ENCODE results near the gene RNASEH2C.
"Not testable (repeated sequence)": the region's sequence is repeated elsewhere in the genome, so short reads cannot be mapped to it uniquely, and the experiment has no call there.

The RNASEH2C gene

DNA sequence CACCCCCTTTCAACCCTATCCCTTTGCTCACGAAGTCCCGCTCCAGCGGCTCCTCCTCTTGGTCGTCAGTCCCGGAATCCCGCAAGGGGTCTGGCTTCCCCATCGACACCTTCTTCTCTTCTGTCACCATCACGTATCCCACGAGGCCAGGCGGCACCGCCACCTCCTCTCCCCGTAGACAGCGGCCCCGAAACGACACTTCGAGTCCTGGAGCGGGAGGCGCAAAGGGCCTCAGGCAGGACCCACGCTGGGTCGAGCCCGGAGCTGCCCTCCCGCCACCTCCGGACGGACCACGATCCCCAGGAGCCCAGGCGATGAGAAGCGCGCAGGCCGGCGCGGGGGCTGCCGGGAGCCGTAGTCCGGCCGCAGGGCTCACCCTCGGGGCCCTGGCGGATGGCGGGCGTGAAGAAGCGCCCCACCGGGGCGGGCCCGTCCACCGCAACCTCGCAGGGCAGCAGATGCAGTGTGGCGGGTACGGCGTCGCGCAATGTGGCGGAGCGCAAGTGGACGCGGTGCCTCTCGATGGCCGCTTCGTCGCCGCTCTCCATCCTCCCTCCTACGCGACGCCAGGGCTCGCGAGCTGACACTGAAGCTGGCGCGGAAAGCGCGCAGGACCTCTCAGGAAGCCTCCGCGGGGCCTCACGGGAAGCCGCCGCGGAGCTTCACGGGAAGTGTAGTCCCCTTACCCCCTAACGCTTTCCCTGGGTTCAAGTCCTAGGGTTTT lies at the start of gene RNASEH2C:
Gene RNASEH2C (minus strand): TSS at position 588 of the 724 bp plus-strand sequence. CDS start 40 bp downstream, at position 548.
- peak; percentile 88 for DNase-seq

DNA sequence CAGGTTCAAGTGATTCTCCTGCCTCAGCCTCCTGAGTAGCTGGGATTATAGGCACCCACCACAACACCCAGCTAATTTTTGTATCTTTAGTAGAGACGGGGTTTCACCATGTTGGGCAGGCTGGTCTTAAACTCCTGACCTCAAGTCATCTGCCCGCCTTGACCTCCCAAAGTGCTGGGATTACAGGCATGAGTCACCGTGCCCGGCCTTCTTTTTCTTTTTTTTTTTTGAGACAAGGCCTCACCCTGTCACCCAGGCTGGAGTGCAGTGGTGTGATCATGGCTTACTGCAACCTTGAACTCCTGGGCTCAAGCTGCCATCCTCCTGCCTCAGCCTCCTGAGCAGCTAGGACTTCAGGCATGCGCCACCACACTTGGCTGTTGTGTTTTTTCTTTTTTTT lies 47.2 kb upstream of the RNASEH2C start:
- DNase-seq: not testable (repeated sequence)

DNA sequence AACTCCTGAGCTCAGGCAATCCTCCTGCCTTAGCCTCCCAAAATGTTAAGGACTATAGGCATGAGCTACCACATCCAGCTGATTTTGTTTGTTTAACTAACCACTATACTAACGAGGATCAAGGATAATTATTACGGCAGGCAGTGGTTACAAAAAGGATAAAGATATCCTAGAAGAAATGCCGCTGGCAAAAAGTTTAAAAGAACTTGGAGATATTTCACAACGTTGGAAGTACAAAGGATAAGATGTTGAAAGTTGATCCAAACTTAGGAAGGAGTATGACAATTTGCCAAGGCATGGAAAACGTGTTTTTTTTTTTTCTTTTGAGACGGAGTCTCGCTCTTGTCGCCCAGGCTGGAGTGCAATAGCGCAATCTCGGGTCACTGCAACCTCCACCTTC lies 46.8 kb upstream of the RNASEH2C start:
- no peak for DNase-seq

DNA sequence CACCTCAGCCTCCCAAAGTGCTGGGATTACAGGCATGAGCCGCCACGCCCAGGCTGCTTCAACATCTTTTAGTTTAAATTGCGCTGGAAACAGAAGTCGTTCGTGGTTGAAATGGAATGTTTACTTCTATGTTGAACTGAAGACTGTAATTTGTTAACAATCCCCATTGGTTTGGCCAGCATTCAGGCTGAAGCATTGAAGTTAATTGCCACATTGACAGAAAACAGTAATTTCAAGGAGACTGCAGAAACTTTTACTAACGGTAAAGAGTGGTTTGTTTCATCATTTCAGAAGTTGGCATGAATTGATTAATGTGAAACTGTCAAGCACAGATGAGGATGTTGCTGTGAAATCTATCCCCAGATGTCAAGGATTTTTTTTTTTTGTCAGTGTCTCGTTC lies 45.9 kb upstream of the RNASEH2C start:
- peak; percentile 45 for DNase-seq

DNA sequence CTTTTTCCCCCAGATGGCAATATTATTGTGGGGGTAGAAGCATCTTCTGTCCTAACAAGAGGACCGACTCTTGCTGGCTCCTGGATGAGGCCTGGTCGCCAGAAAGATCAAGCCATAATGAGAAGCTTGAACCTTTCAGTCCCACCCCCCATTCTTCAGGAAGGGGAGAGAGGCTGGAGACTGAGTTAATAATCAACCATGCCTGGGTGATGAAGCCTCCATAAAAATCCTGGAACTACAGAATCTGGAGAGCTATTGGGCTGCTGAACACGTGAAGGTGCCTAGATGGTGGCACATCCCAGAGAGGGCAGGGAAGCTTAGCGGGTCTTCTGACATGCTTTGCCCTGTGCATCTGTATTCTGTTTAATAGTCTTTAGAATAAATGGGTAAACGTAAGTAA lies 43.8 kb upstream of the RNASEH2C start:
- no peak for DNase-seq

DNA sequence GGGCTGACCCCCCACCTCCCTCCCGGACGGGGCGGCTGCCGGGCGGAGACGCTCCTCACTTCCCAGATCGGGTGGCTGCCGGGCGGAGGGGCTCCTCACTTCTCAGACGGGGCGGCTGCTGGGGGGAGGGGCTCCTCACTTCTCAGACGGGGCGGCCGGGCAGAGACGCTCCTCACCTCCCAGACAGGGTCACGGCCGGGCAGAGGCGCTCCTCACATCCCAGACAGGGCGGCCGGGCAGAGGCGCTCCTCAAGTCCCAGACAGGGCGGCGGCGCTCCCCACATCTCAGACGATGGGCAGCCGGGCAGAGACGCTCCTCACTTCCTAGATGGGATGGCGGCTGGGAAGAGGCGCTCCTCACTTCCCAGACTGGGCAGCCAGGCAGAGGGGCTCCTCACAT lies 42.2 kb upstream of the RNASEH2C start:
- not testable (repeated sequence) for DNase-seq

DNA sequence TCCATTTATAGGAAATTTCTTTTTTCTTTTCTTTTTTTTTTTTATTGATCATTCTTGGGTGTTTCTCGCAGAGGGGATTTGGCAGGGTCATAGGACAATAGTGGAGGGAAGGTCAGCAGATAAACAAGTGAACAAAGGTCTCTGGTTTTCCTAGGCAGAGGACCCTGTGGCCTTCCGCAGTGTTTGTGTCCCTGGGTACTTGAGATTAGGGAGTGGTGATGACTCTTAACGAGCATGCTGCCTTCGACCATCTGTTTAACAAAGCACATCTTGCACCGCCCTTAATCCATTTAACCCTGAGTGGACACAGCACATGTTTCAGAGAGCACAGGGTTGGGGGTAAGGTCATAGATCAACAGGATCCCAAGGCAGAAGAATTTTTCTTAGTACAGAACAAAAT lies 41.6 kb upstream of the RNASEH2C start:
- DNase-seq: not testable (repeated sequence)

DNA sequence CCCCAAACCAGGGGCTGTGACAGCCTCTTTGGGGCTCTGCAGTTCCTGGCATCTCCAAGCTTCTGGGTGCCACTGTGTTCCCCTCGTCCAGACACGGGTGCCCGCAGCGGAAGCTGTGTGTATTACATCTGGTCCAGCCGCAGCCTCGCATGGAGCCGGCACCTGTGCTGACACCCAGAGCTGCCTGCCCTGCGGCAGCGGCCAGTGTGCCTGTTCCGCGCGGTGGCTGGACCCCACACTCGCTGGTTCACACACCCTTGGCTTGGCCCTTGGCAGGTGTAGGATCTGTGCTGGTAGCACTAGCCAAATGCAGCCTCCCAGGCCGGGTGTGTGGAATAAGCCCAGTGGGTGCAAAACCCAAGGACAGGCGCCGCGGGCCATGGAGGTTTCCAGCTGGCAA lies 24.5 kb upstream of the RNASEH2C start:
- no peak for DNase-seq

DNA sequence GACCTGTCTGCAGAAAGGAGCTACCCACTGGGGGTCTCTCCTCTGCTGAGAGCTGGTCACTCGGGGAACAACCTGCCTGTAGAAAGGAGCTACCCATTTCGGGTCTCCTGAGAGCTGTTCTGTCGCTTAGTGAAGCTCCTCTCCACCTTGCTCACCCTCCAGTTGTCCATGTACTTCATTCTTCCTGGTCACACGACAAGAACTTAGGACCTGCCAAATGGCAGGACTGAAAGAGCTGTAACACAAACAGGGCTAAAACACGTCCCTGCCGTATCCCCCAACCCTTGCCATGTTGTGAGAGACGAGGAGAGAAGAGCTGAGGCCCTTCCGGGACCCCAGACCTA lies 24.1 kb upstream of the RNASEH2C start:
- no peak for DNase-seq

DNA sequence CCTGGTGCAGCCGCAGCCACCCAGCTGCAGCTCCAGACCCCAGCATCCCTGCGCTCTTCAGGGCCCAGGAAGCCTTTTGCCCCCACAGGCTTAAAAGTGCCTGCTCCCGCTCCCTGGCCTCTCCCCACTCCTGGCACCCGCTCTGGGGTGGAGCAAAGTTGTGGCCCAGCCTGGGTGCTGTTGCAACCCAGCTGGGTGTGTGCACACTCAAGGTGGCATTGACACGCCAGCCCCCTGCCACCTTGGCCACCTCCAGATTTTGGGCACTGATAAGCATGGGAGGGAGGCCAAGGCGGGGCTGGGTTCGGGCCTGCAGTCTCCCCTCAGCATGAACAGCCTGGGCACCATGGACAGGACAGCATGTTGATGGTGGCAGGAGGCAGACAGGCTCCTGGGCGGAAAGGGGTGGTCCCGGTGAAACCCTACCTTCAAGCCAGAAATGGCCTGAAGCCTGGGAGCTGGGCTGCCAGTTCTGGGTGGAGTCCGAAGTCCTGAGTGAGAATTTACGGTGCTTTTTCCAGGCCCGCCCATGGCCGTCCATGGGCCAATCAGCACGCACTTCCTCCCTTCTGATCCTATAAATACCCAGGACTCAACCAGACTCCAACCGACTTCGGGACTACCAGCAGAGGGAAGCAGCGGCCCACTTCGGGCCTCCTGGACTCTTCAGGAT lies 23.6 kb upstream of the RNASEH2C start:
- peak; percentile 14 for DNase-seq

DNA sequence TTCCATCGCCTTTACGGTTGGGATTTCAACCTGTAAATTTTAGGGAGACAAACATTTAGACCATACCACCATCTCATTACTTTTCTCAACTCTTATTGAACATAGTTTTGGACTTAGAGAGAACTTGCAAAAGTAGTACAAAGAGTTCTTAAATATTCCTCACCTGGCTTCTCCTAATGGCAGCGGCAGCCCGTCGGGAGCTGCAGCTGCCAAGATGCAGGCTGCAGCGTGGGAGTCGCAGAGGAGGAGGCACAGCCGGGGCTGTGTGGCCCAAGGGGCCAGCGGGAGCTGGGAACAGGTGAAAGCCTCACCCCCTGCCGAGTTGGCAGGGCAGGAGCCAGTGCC lies 23.1 kb upstream of the RNASEH2C start:
- DNase-seq: no peak

DNA sequence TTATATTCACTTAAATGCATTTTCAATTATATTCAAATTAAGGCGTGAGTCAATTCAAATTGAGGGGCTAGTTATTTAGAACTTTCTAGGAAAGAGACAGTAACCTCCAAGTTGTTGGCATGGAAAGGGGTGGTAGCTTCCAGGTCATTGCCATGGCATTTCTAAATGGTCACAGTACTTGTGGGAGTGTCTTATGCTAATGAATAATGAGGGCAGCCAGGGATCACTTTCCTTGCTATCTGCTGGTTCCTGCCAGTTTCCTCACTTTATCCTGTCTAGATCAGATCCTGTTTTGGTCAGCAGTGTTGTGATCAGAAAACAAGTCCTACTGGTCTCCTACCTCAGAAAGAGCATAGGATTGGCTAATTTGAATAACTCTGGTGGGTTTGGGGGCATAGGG lies 21.8 kb upstream of the RNASEH2C start:
- no peak for DNase-seq

DNA sequence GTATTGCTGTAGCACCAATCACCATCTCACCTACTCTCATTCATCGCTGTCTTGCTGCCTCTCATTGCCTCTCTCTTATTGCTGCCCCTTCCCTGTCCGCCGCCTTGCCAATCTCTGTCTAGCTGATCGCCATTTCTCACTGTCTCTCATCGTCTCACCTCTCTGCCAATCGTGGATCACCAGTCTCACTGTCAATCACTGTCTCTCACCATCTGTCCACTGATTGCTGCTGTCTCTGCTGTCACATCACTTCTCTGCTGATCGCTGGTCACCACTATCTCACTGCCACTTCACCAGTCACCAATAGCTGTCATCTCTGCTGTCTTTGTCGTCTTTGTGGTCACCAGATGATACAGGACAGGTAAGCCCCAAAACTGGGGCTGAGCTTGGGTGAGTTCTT lies 20.6 kb upstream of the RNASEH2C start:
- no peak for DNase-seq

DNA sequence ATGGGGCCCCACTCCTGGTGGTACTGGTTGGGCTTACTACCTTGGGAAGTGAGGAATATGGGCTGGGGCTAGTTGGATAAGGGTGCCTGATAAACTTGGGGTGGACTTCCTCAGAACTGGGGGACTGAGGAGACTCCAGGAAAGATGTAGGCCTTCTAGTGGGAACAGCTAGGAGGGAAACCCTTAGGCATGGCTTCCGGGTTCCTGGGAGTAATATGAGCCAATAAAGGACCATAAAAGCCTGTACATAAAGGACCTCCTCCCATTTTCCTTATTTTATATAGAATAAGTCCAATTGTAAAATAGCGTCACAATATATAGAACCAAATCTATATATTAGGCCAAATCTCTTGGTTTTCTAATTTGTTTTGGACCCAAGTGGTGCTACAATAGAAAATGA lies 18.4 kb upstream of the RNASEH2C start:
- no peak for DNase-seq

DNA sequence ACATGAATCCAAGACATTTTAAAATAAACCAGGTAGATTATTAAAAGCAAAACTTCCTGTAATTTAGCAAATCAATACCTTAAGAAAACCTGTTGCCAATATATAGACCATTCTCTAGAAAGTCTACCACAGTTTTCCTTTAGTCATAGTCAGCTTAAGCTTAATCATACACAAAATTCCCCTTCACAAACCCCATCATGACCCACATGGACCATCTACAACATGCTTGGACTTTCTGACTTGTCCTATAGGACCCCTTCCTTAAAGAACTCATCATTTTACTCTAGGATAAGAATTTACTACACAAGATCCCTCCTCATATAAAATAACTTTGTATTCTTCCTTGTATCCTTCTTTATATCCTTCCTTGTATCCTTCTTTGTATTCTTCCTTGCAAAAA lies 16.2 kb upstream of the RNASEH2C start:
- DNase-seq: no peak

DNA sequence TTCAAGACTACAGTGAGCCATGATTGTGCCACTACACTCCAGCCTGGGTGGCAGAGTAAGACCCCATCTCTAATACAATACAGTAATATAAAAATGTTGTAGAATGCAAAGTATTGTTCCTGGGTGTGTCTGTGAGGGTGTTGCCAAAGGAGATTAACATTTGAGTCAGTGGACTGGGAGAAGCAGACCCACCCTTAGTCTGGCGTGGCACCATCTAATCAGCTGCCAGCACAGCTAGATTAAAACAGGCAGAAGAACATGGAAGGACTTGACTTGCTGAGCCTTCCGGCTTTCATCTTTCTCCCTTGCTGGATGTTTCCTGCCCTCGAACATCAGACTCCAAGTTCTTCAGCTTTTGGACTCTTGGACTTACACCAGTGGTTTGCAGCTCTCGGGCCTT lies 14.5 kb upstream of the RNASEH2C start:
- DNase-seq: not testable (repeated sequence)

DNA sequence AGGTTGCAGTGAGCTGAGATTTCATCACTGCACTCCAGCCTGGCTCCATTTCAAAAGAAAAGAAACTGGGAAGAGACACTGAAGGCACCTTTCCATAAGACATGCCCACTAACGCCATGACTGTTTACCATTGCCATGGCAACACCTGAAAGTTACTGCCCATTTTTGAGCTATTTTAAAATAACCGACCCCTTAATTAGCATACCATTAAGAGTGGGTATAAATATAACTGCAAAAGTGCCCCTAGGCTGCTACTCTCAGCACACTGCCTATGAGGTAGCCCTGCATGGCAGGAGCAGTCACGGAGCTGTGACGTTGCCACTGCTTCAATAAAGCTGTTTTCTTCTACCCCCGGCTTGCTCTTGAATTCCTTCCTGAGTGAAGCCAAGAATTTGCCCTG lies 9.9 kb upstream of the RNASEH2C start:
- no peak for DNase-seq

DNA sequence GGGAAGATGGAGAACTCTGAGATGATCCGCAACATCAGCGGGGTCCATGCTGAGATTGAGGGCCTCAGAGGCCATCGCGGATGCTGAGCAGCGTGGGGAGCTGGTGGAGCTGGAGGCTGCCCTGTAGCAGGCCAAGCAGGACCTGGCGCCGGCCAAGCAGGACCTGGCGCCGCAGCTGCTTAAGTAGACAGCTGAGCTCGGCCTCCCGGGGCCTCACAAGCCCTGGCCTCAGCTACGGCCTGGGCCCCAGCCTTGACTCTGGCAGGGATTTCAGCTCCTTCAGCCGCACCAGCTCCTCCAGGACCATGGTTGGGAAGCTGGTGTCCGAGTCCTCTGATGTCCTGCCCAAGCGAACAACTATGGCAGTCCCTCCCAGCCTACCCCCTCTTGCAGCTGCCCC lies 7.3 kb upstream of the RNASEH2C start:
- DNase-seq: no peak

DNA sequence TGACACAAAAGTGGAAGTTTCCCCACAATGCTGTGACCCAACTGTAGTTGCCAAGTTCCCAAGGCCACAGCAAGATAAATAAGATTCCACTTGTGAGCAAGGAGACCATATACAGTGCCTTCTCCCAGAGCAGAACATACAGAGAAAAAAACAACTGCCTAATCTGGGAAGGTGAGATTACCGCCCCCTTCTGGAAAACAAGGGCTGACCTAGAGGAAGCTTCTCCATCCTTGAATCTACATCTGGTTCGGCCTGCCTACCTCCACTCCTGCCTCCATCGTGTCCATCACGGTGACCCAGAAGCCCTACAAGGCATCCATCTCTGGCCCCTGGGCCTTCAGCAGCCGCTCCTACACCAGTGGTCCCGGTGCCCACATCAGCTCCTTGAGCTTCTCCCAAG lies 6.1 kb upstream of the RNASEH2C start:
- no peak for DNase-seq

DNA sequence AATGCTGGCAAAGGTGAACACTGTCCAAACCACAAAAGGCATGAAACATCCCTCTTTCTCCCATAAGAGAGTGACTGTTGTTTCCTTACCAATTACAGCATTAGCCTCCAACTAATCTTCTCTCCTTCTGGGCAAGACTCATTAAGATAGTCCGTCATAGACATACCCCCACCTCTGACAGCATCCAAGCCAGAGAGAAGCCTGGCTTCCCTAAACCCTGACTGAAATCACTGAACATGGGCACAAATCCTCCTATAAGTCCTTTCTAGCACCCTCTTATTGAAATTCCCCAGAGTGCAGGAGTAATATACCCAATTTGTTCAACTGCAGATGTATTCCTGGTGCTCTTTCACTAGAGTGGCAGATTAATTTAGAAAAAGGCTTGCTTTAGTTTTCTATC lies 1.7 kb upstream of the RNASEH2C start:
- no peak for DNase-seq

DNA sequence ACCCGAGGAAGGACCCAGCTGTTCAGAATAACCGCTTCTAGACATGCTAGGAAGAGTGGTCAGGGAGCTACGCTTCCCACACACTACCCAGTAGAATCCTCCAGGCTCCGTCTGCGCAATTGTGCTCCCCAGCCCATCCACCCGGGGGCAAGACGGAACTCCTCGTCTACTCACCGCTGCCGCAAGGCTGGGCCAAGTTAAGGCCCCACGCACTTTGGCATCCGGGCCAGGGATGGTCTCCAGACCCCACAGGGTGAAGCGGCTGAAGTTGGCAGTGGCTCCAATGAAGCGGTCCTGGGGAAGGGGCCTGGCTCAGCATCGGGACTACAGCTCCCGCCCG lies 757 bp downstream of the RNASEH2C start:
- peak; percentile 42 for DNase-seq

DNA sequence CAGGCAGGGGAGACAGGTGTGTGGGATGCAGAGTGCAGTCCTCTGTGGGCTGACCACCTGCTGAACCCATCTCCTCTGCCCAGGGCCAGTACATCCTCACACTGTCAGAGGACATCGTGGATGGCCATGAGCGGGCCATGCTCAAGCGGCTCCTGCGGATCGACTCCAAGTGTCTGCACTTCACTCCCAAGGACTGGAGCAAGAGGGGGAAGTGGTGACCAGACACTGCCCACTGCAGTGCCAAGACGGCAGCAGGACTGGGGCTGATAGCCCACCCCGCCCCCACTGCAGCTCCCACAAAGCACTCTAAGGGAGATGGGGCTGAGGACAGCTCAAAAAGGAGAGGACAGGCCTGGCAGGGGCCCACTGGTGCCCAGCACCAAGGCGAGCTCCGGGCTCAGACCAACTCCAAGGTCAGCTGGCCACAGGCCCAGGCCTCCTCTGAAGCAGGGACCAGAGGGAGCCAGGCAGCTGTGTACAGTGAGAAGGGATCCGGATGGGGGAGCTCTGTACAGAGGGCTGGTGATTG lies 1.6 kb downstream of the RNASEH2C start:
- DNase-seq: no peak

DNA sequence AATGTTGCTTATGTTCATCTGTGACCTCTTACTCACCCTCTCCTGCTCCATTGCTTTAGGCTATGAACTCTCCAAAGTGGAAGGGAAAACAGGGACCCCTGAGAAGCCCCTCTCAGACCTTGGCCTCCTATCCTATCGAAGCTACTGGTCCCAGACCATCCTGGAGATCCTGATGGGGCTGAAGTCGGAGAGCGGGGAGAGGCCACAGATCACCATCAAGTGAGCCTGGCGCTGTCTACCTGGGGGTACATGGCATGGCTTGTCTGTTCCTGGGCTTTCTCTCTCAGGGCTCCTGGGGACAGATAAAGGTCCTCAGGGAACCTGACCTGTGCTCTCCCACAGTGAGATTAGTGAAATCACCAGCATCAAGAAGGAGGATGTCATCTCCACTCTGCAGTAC lies 2.1 kb downstream of the RNASEH2C start:
- DNase-seq: no peak

DNA sequence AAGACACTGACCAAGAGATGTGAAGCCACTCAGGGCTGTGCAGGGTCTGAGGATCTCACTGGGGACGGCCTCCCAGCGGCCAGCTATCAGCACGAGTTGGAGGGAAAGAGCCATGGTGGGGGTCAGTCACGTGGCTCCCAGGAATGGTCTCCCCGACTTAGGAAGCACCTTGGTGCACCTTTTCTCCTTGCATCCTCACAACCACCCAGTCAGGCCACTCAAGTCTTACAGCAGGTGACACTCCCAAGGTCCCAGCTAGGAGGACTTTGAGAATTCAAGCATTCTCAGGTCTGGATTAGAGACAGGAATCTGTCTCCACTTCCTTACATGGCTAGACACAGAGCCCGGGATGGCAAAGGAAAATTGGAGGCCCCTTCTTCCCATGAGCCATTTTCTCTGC lies 2.7 kb downstream of the RNASEH2C start:
- no peak for DNase-seq
